Activated CD4-positive, alpha-beta memory T cell treated with anti-CD3 and anti-CD28 coated beads for 36 hours (primary cell): ENCODE results near the gene RAPGEF2. TPM values are rescaled to one million over a fixed set of nuclear protein-coding genes. Genes with fewer than 3 reads are reported as not detected.

Experiments used
- CTCF ChIA-PET: fragments of 350-600 bp; sonication (Branson Sonifier 250); formaldehyde crosslinking; loops from one replicate; lab custom pipeline; 2021; ENCODE audit warnings: antibody characterized with exemption, inconsistent platforms; lab: Charles Lee
- POLR2A ChIA-PET: fragments of 350-600 bp; sonication (Branson Sonifier 250); formaldehyde crosslinking; loops from one replicate; lab custom pipeline; 2021; ENCODE audit warnings: antibody characterized with exemption; lab: Charles Lee
- DNase-seq: peaks from one replicate; pipeline ENCODE4 v3.0.0-alpha.2; 2020
- H3K27ac Mint-ChIP-seq: one replicate; pipeline ENCODE4 v1.8.0; 2021; ENCODE audit warnings: mixed read lengths
- H3K27me3 Mint-ChIP-seq: one replicate; pipeline ENCODE4 v1.8.0; 2021; ENCODE audit warnings: mixed read lengths
- H3K36me3 Mint-ChIP-seq: one replicate; pipeline ENCODE4 v1.8.0; 2021; ENCODE audit warnings: mixed read lengths
- H3K4me1 Mint-ChIP-seq: one replicate; pipeline ENCODE4 v1.8.0; 2021; ENCODE audit warnings: low read depth, mixed read lengths
- H3K4me3 Mint-ChIP-seq: one replicate; pipeline ENCODE4 v1.8.0; 2021; ENCODE audit warnings: mild to moderate bottlenecking, mixed read lengths
- H3K9me3 Mint-ChIP-seq: one replicate; pipeline ENCODE4 v1.8.0; 2021; ENCODE audit warnings: mixed read lengths
- intact Hi-C: fragments of 100-400 bp; cut with micrococcal nuclease; formaldehyde crosslinking; loops from one replicate; pipeline ENCODE4 v1.15.1; 2023
- total RNA-seq, 2 experiments: library from RNA; stranded (reverse); gene quantifications; one replicate each; pipeline ENCODE4 v1.2.3, GENCODE V29; 2021

RAPGEF2 gene
- total RNA-seq, 2 experiments from 2014 or later = 18.6 to 22.0 TPM

- Mint-ChIP-seq H3K9me3 (no peaks in the 10 kb centered on the region), H3K27ac (no peak overlapping the region), H3K4me3 (no peak overlapping the region), H3K36me3 (peaks cover 4% of the 10 kb centered on the region), H3K27me3 (no peaks in the 10 kb centered on the region), H3K4me1 (peaks cover 20% of the 10 kb centered on the region)
- POLR2A ChIA-PET = no interaction called here
- intact Hi-C loops = no loop called here
- CTCF ChIA-PET = interaction anchor here (0.6 kb wide), 1 partner anchor 8 kb away, joined by 3 read pairs; no protein-coding TSS in a partner anchor
- no peak for DNase-seq
Measured at GRCh38 chr4:159142681-159143384, 40.0 kb downstream of the RAPGEF2 start.

- no peaks in the 10 kb centered on the region for H3K27me3 Mint-ChIP-seq
- intact Hi-C loops = no loop called here
- no peaks in the 10 kb centered on the region for H3K9me3 Mint-ChIP-seq
- H3K4me1 Mint-ChIP-seq = peaks cover 15% of the 10 kb centered on the region
- peaks cover 4% of the 10 kb centered on the region for H3K36me3 Mint-ChIP-seq
- ChIA-PET CTCF (no interaction called here), POLR2A (no interaction called here)
- H3K27ac Mint-ChIP-seq = no peak overlapping the region
- DNase-seq = no peak
- no peak overlapping the region for H3K4me3 Mint-ChIP-seq
Measured at GRCh38 chr4:159143687-159144086, 40.8 kb downstream of the RAPGEF2 start.

- H3K27ac Mint-ChIP-seq = no peak overlapping the region
- H3K27me3 Mint-ChIP-seq = no peaks in the 10 kb centered on the region
- POLR2A ChIA-PET = no interaction called here
- no peaks in the 10 kb centered on the region for H3K9me3 Mint-ChIP-seq
- CTCF ChIA-PET = no interaction called here
- no peak overlapping the region for H3K4me3 Mint-ChIP-seq
- DNase-seq = no peak
- H3K4me1 Mint-ChIP-seq = peaks cover 11% of the 10 kb centered on the region
- H3K36me3 Mint-ChIP-seq = peaks cover 4% of the 10 kb centered on the region
- intact Hi-C loops = no loop called here
Measured at GRCh38 chr4:159144112-159144694, 41.3 kb downstream of the RAPGEF2 start.

- Mint-ChIP-seq H3K4me3 (no peak overlapping the region), H3K4me1 (peaks cover 11% of the 10 kb centered on the region), H3K36me3 (peaks cover 4% of the 10 kb centered on the region), H3K9me3 (no peaks in the 10 kb centered on the region), H3K27me3 (no peaks in the 10 kb centered on the region), H3K27ac (no peak overlapping the region)
- intact Hi-C loops = no loop called here
- DNase-seq = no peak
- ChIA-PET POLR2A (no interaction called here), CTCF (no interaction called here)
Measured at GRCh38 chr4:159145318-159145991, 42.6 kb downstream of the RAPGEF2 start.

- Mint-ChIP-seq H3K27me3 (no peaks in the 10 kb centered on the region), H3K4me3 (no peak overlapping the region), H3K36me3 (peaks cover 4% of the 10 kb centered on the region), H3K9me3 (no peaks in the 10 kb centered on the region), H3K27ac (no peak overlapping the region), H3K4me1 (peaks cover 11% of the 10 kb centered on the region)
- ChIA-PET POLR2A (no interaction called here), CTCF (no interaction called here)
- intact Hi-C loops = no loop called here
- no peak for DNase-seq
Measured at GRCh38 chr4:159145992-159146330, 43.1 kb downstream of the RAPGEF2 start.

- Mint-ChIP-seq H3K4me1 (peaks cover 12% of the 10 kb centered on the region), H3K9me3 (no peaks in the 10 kb centered on the region), H3K27me3 (no peaks in the 10 kb centered on the region), H3K27ac (no peak overlapping the region), H3K4me3 (no peak overlapping the region), H3K36me3 (peaks cover 4% of the 10 kb centered on the region)
- POLR2A ChIA-PET = no interaction called here
- CTCF ChIA-PET = no interaction called here
- no peak for DNase-seq
- intact Hi-C loops = no loop called here
Measured at GRCh38 chr4:159146488-159146887, 43.6 kb downstream of the RAPGEF2 start.

GRCh38 chr4:159148441-159148840 is 45.6 kb downstream of the RAPGEF2 start:
- DNase-seq = no peak
- POLR2A ChIA-PET = no interaction called here
- peaks cover 4% of the 10 kb centered on the region for H3K36me3 Mint-ChIP-seq
- CTCF ChIA-PET = no interaction called here
- H3K4me3 Mint-ChIP-seq = no peak overlapping the region
- peaks cover 12% of the 10 kb centered on the region for H3K4me1 Mint-ChIP-seq
- H3K9me3 Mint-ChIP-seq = no peaks in the 10 kb centered on the region
- H3K27ac Mint-ChIP-seq = no peak overlapping the region
- no peaks in the 10 kb centered on the region for H3K27me3 Mint-ChIP-seq
- intact Hi-C loops = no loop called here

- no peak for DNase-seq
- Mint-ChIP-seq H3K36me3 (peaks cover 4% of the 10 kb centered on the region), H3K27ac (no peak overlapping the region), H3K4me1 (peaks cover 9% of the 10 kb centered on the region), H3K4me3 (no peak overlapping the region), H3K9me3 (no peaks in the 10 kb centered on the region), H3K27me3 (no peaks in the 10 kb centered on the region)
- ChIA-PET CTCF (no interaction called here), POLR2A (no interaction called here)
- intact Hi-C loops = no loop called here
Measured at GRCh38 chr4:159149666-159150065, 46.8 kb downstream of the RAPGEF2 start.

- Mint-ChIP-seq H3K36me3 (peaks cover 4% of the 10 kb centered on the region), H3K4me1 (peaks cover 15% of the 10 kb centered on the region)
Measured at GRCh38 chr4:159150396-159150795, 47.5 kb downstream of the RAPGEF2 start.

GRCh38 chr4:159150821-159151390 is 48.0 kb downstream of the RAPGEF2 start:
- ChIA-PET CTCF (interaction anchor here (1.1 kb wide), 1 partner anchor 9 kb away, joined by 3 read pairs; no protein-coding TSS in a partner anchor), POLR2A (no interaction called here)
- intact Hi-C loops = no loop called here
- Mint-ChIP-seq H3K27me3 (no peaks in the 10 kb centered on the region), H3K4me3 (no peak overlapping the region), H3K9me3 (no peaks in the 10 kb centered on the region), H3K36me3 (no peaks in the 10 kb centered on the region), H3K4me1 (peaks cover 10% of the 10 kb centered on the region), H3K27ac (no peak overlapping the region)
- DNase-seq = no peak

More at GRCh38 chr4:159150396-159150795, 47.5 kb downstream of the RAPGEF2 start:
- Mint-ChIP-seq H3K27me3 (no peaks in the 10 kb centered on the region), H3K9me3 (no peaks in the 10 kb centered on the region), H3K4me3 (no peak overlapping the region), H3K27ac (no peak overlapping the region)
- intact Hi-C loops = no loop called here
- CTCF ChIA-PET = no interaction called here
- POLR2A ChIA-PET = no interaction called here
- no peak for DNase-seq

GRCh38 chr4:159151689-159152088 is 48.8 kb downstream of the RAPGEF2 start:
- Mint-ChIP-seq H3K27ac (no peak overlapping the region), H3K36me3 (no peaks in the 10 kb centered on the region), H3K27me3 (no peaks in the 10 kb centered on the region), H3K4me1 (peaks cover 10% of the 10 kb centered on the region), H3K4me3 (no peak overlapping the region), H3K9me3 (no peaks in the 10 kb centered on the region)
- no peak for DNase-seq
- ChIA-PET CTCF (interaction anchor here (1.1 kb wide), 1 partner anchor 9 kb away, joined by 3 read pairs; no protein-coding TSS in a partner anchor), POLR2A (no interaction called here)
- intact Hi-C loops = no loop called here

GRCh38 chr4:159152181-159152580 is 49.3 kb downstream of the RAPGEF2 start:
- no peaks in the 10 kb centered on the region for H3K27me3 Mint-ChIP-seq
- CTCF ChIA-PET = no interaction called here
- POLR2A ChIA-PET = no interaction called here

More at GRCh38 chr4:159152181-159152580, 49.3 kb downstream of the RAPGEF2 start:
- H3K4me3 Mint-ChIP-seq = no peak overlapping the region
- H3K27ac Mint-ChIP-seq = no peak overlapping the region
- intact Hi-C loops = no loop called here
- DNase-seq = no peak
- H3K4me1 Mint-ChIP-seq = peaks cover 10% of the 10 kb centered on the region
- no peaks in the 10 kb centered on the region for H3K9me3 Mint-ChIP-seq
- no peaks in the 10 kb centered on the region for H3K36me3 Mint-ChIP-seq
